T1000 (cell line): ENCODE measurements around the gene PRRX2.
"Not testable (repeated sequence)": the region's sequence is repeated elsewhere in the genome, so short reads cannot be mapped to it uniquely, and the experiment has no call there.

Source experiments
- DNase-seq: peaks from one replicate; lab custom pipeline; 2025; ENCODE audit warnings: mixed read lengths; lab: John Stamatoyannopoulos, UW

Gene PRRX2

DNA sequence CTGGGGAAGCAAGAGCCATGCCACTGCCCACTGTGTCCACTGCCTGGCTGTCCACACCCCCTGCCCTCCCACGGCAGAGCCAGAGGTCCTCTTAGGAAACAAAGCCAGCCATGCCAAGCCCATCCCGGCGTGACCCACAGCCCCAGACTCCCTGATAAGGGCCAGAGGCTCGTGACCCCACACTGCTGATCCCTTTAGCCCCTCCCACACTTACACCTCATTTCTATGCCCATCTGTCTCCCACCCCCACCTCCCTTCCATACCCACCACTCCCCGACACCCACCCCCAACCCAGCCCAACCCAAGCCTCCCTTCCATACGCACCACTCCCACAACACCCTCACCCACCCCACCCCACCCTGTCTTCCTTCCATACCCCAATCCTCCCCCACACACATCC, 70.1 kb downstream of the PRRX2 start:
- no peak for DNase-seq

GRCh38 chr9:129736334-129736733, 70.9 kb downstream of the PRRX2 start:
- no peak for DNase-seq

GRCh38 chr9:129737479-129738274, 72.2 kb downstream of the PRRX2 start:
- peak; percentile 66 for DNase-seq

DNA sequence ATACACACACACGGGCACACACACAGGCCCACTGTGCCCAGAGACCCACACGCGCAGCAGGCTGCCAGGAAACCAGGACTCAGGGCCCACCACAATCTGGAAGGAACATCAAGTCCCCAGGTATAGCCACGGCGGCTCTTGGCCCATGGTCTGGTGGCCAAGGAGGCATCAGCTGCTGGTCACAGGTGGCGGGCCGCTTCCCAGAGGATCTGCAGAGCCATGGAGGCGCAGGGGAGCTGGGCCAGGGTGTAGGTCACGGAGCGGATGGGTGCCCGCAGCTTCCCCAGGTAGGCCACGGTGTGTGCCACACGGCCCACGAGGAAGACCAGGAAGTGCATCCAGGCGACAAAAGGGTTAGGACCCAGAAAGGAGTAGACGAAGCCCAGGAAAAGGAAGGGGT, 74.0 kb downstream of the PRRX2 start:
- no peak for DNase-seq

GRCh38 chr9:129740174-129740573, 74.7 kb downstream of the PRRX2 start:
- no peak for DNase-seq

DNA sequence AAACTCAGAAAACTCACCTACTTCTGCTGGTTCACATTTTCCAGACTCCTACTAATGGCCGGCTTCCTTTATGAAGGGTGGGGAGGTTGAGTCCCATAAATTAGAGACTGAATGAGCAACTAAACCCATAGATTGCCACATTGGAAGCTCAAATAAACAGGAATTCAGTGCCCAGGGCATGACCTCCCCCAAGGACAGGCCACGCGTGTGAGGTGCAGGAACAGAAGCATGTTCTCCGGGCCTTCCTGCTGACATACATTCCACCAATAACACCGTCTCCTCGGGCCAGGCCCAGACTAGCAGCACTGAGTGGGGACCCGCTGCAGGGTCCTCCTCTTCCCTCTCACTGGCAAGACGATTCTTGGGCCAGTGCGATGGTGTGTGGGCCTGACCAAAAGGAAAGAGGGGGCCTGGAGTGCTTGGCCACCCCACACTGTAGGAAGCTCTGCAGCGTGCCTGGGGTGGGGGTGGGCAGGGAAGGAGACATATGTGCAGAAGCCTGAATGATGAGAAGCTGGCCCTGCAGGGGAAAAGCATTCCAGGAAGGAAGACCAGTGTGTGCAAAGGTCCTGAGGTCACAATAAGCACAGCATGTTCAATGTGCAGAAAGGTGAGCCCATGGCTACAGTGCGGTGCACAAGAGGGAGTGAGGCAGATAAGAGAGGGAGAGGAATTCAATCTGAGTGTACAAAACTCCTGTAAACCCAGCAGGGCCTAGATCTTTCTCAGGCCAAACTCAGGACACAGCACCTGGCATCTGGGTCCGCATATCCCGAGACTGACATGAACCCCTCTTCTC, 75.4 kb downstream of the PRRX2 start:
- no peak for DNase-seq

GRCh38 chr9:129745200-129745599, 79.8 kb downstream of the PRRX2 start:
- DNase-seq, result no peak

GRCh38 chr9:129746092-129746777, 80.8 kb downstream of the PRRX2 start:
- no peak for DNase-seq

GRCh38 chr9:129748249-129748648, 82.8 kb downstream of the PRRX2 start:
- DNase-seq, result no peak

- not testable (repeated sequence) for DNase-seq
These were observed 83.6 kb downstream of the PRRX2 start for GRCh38 chr9:129749052-129749451.

DNA sequence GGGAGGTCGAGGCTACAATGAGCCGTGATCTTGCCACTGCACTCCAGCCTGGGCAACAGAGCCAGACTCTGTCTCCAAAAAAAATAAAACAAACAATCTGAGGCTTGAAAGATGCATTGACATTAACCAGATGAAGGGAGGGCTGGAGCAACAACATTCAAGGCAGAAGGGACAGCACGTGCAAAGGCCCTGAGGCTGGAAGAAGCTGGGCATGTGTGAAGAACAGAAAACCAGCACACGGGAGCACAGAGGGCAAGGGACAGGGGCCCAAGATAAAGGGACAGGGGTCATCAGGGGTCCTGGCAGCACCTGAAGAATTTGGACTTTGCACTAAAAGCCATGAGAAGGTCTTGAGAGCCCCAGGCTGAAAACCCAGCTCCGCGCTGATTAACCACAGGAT, 84.1 kb downstream of the PRRX2 start:
- no peak for DNase-seq

DNA sequence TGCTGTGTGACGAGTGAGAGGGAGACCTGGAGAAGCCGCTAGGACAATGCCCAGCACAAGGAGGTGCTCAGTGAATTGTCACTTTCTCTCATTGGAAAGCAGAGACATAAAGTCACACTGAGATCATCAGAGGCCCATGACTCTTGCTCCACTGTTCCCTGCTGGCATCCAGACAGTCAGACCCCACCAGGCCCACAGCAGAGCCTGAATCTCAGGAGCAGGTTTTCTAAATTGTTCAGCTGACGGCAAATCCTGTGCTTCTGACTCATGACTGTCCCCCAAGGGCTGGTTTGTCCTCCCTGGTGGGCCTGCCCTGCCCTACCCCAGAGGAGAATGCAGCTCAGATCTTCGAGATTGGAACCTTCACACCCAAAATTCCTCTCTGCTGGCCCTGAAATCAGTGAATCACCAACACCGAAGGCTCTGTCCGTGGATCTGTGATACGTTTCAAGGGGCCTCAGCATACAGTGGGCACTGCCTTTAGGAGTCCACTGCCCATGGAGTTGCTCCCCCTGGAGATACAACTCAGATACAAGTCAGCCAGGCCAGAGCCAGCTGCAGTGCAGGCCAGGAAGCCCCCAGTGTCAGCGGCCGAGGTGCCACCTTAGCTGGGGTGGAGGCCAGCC, 84.7 kb downstream of the PRRX2 start:
- peak; percentile 76 for DNase-seq

GRCh38 chr9:129751841-129752801, 86.7 kb downstream of the PRRX2 start:
- DNase-seq, result no peak

GRCh38 chr9:129752900-129753729, 87.7 kb downstream of the PRRX2 start, which contains the start of gene PTGES:
TSS of gene PTGES (minus strand) at chr9:129753042. CDS start at chr9:129753012, 30 bp downstream.
- DNase-seq, result peak; percentile 50

DNA sequence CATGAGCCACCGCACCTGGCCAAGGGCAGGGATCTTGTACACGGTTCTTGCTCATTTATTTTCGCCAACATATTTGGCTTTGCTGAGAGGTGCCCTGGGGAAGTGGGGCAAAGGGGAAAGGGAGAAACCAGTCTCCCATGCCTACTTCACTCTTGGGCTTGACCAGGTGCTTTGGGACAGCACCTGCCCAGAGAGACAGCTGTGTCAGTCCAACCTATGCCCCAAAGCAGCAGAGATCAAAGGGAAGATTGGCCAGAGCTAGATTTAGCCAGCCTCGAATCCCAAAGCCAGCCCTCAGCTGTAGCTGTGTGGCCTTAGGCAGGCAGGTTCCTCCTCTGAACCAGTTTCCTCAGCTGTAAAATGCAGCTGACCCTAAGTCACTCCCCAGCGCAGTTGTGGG, 89.7 kb downstream of the PRRX2 start:
- DNase-seq, result no peak

- no peak for DNase-seq
These were observed 90.7 kb downstream of the PRRX2 start for GRCh38 chr9:129756191-129756590.

DNA sequence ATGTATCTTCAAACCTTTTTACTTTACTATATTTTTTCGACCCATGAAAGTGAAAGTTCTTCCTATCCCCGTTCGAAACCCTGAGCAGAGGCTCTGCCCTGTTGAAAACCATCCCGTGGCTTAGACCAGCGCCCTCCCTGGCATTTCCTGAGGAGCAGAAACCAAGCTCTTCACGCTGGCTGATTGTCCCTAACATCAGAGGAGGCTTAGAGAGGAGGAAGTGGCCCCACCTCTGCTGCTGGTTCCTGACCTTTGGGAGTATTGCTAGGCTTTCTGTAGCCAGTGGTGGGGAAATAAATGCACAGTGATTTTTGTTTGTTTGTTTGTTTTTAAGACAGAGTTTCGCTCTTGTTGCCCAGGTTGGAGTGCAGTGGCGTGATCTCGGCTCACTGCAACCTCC, 91.6 kb downstream of the PRRX2 start:
- no peak for DNase-seq

- DNase-seq, result no peak
These were observed 93.9 kb downstream of the PRRX2 start for GRCh38 chr9:129759319-129759718.

DNA sequence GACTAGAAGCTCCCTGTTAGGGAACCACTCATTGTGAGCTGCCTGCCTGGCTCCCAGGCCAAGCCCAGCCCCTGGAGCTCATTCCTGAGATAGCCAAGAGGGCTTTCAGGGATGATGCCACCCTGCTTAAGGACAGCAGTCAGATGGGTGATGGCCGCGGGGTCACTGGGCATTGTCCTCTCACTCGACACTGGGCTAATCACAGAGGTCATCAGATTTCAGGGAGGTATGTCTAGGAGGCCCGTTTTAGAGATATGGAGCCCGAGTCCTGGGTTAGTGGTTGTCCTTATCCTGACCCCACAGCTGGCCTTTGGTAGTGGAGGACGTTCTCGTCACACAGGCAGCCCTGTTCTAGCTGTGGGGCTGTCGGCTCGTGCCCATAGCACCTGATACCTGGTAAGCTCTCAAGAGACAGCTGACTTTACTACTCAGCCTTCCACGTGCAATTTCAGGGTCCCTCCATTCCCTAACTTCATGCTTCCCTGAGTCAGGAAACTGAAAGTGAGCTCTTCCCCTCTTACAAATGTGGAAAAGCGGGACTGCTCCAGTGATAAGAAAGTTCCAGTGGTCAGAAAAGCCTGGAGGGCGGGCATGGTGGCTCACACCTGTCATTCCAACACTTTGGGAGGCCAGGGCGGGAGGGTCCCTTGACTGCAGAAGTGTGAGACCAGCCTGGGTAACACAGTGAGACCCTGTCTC, 94.5 kb downstream of the PRRX2 start:
- DNase-seq, result no peak
